ENCODE measurements around the gene SCGN.

Gene SCGN

DNA sequence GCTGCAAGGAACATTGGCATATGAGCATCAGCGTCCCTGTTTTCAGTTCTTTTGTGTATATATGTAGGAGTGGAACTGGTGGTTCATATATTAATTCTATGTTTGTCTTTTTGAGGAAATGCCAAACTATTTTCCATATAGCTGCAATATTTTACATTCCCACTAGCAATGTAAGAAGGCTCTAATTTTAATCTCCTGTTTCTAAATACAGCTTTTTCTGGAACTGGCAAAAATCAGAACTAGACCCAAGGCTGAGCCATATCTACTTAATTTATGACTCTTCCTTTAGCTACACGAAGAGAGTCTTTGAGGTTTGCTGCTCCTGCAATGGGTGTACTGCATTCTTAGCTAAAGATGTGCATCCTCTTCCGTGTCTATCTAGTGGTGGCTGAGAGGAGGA lies 52.0 kb downstream of the SCGN start:
- H3K27me3 ChIP-seq (ENCODE audit: low read depth), result peaks cover 5% of the 10 kb centered on the region; the same call in 1 of the 2 replicates
- no peaks in the 10 kb centered on the region for H3K9me3 ChIP-seq
- no peaks in the 10 kb centered on the region for H3K36me3 ChIP-seq (replicated peaks)
- in situ Hi-C loops (cut with MboI; ENCODE audit: low sequenced_read_pairs), result no loop called here
- no peak for DNase-seq (ENCODE audit: low spot score in 2 of 2)
- no peak overlapping the region for H3K4me3 ChIP-seq
- H3K4me1 ChIP-seq, result no peaks in the 10 kb centered on the region

DNA sequence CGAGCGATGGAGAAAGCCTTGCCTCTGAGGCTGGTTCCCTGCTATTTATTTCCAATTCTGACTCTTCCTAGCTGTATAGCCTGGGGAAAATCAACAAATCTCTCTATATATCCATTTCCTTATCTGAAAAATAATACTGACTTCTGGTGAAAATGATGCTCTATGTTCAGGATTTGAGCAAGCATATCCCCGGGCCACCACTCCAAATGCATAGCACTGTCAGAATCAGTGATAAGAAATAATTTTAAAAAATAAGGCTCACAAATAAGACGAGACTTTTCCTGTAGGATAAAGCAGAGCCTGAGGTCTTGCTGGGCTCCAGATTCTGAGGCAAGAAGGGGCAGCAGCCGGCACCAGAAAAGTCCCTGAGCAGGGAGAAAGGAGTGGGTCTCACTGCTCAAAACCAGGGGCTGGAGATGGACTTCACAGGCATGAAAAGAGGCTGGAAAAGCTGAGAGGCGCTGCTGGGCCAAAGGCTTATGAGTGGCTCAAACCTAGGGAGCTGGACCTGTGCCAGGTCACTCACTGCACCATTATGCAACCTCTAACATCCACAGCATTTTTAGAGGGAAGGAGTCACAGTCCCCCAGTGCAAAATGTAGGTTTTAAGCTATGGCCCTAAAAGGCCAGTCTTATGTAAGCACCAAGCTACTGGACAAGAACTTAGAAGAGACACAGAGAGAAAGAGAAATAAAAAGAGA lies 54.4 kb downstream of the SCGN start:
- in situ Hi-C loops (cut with MboI; ENCODE audit: low sequenced_read_pairs), result no loop called here
- Histone ChIP-seq H3K4me3 (no peak overlapping the region), H3K36me3 (replicated peaks) (no peaks in the 10 kb centered on the region), H3K27me3 (ENCODE audit: low read depth) (peaks cover 5% of the 10 kb centered on the region; the same call in 1 of the 2 replicates), H3K9me3 (no peaks in the 10 kb centered on the region), H3K4me1 (no peaks in the 10 kb centered on the region)
- peak in 1 of 2 experiments; percentile 16 for DNase-seq (ENCODE audit: low spot score in 2 of 2)

DNA sequence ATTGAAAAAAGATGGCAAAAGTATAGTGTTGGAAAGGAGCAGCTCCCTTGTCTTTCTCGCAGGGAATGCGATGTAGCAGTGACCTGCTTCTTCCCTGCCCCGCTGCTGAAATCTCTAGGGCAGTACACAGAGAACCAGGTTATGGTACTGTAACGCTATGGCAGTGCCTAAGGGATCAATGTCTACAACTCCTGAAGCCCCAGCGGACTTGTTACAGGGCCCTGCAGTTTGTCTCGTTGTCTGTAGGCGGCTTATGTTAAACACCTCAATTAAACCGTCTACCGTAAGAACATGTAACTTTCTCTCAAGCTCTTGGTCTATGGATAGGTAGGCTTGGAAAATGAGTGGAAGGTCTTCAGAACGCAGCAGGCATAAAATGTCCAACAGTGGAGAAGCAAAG lies 57.7 kb downstream of the SCGN start:
- no peak overlapping the region for H3K4me3 ChIP-seq
- H3K36me3 ChIP-seq (replicated peaks), result no peaks in the 10 kb centered on the region
- H3K9me3 ChIP-seq, result no peaks in the 10 kb centered on the region
- peaks cover 5% of the 10 kb centered on the region; the same call in 1 of the 2 replicates for H3K27me3 ChIP-seq (ENCODE audit: low read depth)
- no peak for DNase-seq (ENCODE audit: low spot score in 2 of 2)
- in situ Hi-C loops (cut with MboI; ENCODE audit: low sequenced_read_pairs), result no loop called here
- peaks cover 10% of the 10 kb centered on the region for H3K4me1 ChIP-seq

DNA sequence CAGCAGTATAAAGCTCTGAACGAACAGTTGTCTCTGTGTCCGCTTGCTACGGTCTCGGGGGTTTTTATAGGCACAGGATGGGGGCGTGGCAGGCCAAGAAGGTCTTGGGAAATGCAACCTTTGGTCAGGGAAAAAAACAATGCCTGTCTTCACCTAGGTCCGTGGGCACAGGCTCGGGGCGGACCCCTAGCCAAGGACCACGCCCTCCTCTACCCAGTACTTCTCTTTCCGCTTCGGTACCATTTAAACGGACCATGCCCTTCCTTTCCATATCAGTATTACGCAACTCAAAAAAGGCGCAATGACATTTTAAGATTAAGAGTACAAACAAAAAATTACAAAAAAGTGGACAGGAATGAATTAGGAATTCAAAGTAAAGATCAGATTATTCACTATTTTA lies 58.3 kb downstream of the SCGN start:
- H3K4me3 ChIP-seq, result no peak overlapping the region
- in situ Hi-C loops (cut with MboI; ENCODE audit: low sequenced_read_pairs), result no loop called here
- H3K27me3 ChIP-seq (ENCODE audit: low read depth), result peaks cover 3% of the 10 kb centered on the region; the same call in 1 of the 2 replicates
- no peak for DNase-seq (ENCODE audit: low spot score in 2 of 2)
- no peaks in the 10 kb centered on the region for H3K36me3 ChIP-seq (replicated peaks)
- H3K9me3 ChIP-seq, result no peaks in the 10 kb centered on the region
- peaks cover 10% of the 10 kb centered on the region for H3K4me1 ChIP-seq

DNA sequence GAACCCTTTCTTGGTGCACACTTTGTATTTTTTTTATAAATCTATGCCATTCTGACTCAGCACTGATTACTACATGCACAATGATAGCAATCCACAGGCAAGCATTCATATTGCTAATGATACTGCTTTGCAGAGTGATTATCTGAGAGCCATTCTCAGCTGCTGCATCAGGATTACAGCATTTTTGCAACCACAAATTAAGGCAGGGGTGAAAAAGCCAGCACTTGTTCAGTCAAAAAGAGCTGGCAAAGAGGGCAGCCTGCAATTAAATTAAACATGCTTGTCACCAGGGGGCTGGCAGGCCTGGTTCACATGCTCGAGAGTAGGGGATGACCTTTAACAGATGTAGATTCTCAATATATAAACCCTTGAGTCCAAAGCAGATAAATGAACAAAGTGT lies 61.8 kb downstream of the SCGN start:
- Histone ChIP-seq H3K4me3 (no peak overlapping the region), H3K36me3 (replicated peaks) (no peaks in the 10 kb centered on the region), H3K9me3 (no peaks in the 10 kb centered on the region), H3K4me1 (peaks cover 10% of the 10 kb centered on the region), H3K27me3 (ENCODE audit: low read depth) (no peaks in the 10 kb centered on the region)
- peak in 1 of 2 experiments; percentile 39 for DNase-seq (ENCODE audit: low spot score in 2 of 2)
- in situ Hi-C loops (cut with MboI; ENCODE audit: low sequenced_read_pairs), result no loop called here

DNA sequence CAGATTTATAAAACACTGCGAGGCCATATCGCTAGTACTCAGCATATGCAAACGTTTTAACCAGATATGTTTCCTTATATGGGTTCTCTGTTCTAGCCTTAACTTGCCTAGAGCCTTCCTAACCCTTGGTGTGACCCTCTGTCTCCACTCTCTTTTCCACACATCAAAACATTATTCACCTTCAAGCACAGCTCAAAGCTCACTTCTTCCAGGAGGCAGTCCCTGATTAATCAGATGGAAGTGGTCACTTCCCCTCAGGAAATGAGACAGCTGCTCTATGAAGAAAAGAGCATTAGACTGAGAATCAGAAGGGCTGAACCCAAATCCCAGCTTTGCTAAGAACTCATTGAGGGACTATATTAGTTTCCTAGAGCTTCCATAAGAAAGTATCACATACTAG lies 62.8 kb downstream of the SCGN start:
- no peak for DNase-seq (ENCODE audit: low spot score in 2 of 2)
- Histone ChIP-seq H3K27me3 (ENCODE audit: low read depth) (no peaks in the 10 kb centered on the region), H3K9me3 (no peaks in the 10 kb centered on the region), H3K36me3 (replicated peaks) (no peaks in the 10 kb centered on the region), H3K4me1 (peaks cover 10% of the 10 kb centered on the region), H3K4me3 (no peak overlapping the region)
- in situ Hi-C loops (cut with MboI; ENCODE audit: low sequenced_read_pairs), result no loop called here

DNA sequence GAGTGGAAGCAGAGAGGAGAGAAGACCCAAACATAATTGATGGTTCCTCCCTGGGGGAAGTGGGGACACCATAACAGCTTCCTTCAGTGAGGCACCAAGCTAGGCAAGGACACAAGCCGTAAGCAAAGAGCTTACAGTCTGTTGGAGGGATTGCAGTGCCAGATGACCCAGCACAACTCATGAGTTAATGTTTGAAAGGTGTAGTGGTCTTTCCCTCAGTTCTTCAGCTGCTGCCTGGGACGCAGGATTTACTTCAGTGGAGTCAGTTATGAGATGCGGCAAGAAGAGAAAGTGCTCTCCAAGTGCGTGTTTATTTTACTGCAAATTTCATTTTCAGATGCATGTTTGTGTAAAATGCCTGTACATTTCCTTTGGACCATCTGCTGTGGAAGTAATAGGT lies 63.8 kb downstream of the SCGN start:
- H3K36me3 ChIP-seq (replicated peaks), result no peaks in the 10 kb centered on the region
- no peak overlapping the region for H3K4me3 ChIP-seq
- H3K9me3 ChIP-seq, result no peaks in the 10 kb centered on the region
- peaks cover 10% of the 10 kb centered on the region for H3K4me1 ChIP-seq
- no peaks in the 10 kb centered on the region for H3K27me3 ChIP-seq (ENCODE audit: low read depth)
- in situ Hi-C loops (cut with MboI; ENCODE audit: low sequenced_read_pairs), result no loop called here
- no peak for DNase-seq (ENCODE audit: low spot score in 2 of 2)

DNA sequence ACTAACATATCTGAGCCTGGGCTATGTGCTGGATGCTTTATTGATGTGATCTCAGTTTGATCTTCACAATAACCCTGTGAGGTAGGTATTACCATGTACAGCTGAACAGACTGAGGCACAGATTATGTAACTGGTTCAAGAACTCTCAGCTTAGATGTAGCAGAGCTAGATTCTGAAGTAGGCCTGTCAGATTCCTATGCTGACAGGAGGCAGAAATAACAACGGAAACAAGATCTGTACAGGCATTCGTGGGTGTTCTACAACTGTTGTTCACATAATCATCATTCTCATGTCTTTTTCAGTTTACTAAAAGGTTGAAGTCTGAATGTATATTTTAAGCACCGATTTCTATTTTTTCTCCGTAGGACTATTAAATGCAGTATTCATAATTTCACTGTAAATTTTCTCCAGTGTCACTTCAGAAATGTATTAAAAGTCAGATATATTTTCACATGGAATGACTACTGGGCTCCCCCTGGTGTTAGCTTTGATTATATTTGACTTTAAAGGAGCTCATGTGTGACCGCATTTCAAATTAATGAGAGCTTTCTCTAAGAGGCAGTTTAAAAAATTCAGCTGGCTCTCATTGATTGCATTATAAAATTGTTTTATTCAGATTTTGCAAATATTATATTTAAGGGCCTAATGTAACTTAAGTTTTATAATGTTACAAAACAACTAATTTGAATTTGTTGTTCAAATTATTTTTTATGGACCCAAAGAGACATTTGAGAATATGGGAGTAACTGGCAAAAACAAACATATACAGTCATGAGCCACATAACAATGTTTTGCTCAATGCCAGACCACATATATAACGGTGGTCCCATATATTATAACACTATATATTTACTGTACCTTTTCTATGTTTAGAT lies 66.1 kb downstream of the SCGN start:
- peaks cover 2% of the 10 kb centered on the region; the same call in 1 of the 2 replicates for H3K27me3 ChIP-seq (ENCODE audit: low read depth)
- no peak overlapping the region for H3K4me3 ChIP-seq
- no peaks in the 10 kb centered on the region for H3K36me3 ChIP-seq (replicated peaks)
- no peaks in the 10 kb centered on the region for H3K9me3 ChIP-seq
- in situ Hi-C loops (cut with MboI; ENCODE audit: low sequenced_read_pairs), result no loop called here
- peaks cover 10% of the 10 kb centered on the region for H3K4me1 ChIP-seq
- DNase-seq (ENCODE audit: low spot score in 2 of 2), result peak; percentile 23 to 34

DNA sequence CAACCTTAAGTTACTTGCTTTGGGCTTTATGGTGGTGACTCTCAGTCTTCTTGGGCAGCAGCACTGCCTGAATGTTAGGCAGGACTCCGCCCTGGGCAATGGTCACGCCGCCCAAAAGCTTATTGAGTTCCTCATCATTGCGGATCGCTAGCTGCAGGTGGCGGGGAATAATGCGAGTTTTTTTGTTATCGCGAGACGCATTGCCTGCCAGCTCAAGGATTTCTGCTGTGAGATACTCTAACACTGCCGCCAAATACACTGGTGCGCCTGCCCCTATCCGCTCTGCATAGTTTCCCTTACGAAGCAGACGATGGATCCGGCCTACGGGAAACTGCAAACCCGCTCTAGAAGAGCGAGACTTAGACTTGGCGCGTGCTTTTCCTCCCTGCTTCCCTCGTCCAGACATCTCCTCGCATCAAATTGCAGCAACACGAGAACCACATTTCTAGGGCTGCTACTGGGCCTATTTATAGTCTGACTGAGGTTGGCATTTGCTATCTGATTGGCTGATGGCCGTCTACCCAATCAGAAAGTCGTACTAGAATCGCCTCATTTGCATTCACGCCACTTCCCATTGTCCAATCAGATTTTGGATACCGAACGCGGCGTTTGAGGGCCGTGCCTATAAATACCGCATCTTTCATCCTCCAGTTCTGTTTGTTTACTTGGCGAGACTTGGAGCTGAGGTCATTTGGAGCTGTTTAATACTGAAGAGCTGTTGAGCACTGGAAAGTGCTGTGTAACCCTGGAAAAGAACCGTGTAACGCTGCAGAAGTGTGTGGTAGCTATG lies 74.3 kb downstream of the SCGN start:
- in situ Hi-C loops (cut with MboI; ENCODE audit: low sequenced_read_pairs), result no loop called here
- Histone ChIP-seq H3K4me3 (no peak overlapping the region), H3K36me3 (replicated peaks) (no peaks in the 10 kb centered on the region), H3K27me3 (ENCODE audit: low read depth) (peaks cover 2% of the 10 kb centered on the region; the same call in 1 of the 2 replicates), H3K4me1 (no peaks in the 10 kb centered on the region), H3K9me3 (no peaks in the 10 kb centered on the region)
- DNase-seq (ENCODE audit: low spot score in 2 of 2), result no peak

DNA sequence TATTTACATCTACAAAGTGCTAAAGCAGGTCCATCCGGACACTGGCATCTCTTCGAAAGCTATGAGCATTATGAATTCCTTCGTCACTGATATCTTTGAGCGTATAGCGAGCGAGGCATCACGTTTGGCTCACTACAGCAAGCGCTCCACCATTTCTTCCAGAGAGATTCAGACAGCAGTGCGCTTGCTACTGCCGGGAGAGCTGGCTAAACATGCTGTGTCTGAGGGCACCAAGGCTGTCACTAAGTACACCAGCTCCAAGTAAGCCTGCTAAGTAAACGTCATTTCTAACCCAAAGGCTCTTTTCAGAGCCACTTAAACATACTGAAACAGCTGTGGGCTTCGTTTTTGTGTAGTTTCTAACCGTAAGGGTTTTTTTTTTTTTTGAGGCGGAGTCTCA lies 75.0 kb downstream of the SCGN start:
- H3K36me3 ChIP-seq (replicated peaks), result no peaks in the 10 kb centered on the region
- no peak for DNase-seq (ENCODE audit: low spot score in 2 of 2)
- no peaks in the 10 kb centered on the region for H3K4me1 ChIP-seq
- in situ Hi-C loops (cut with MboI; ENCODE audit: low sequenced_read_pairs), result no loop called here
- peaks cover 2% of the 10 kb centered on the region; the same call in 1 of the 2 replicates for H3K27me3 ChIP-seq (ENCODE audit: low read depth)
- no peaks in the 10 kb centered on the region for H3K9me3 ChIP-seq
- no peak overlapping the region for H3K4me3 ChIP-seq

DNA sequence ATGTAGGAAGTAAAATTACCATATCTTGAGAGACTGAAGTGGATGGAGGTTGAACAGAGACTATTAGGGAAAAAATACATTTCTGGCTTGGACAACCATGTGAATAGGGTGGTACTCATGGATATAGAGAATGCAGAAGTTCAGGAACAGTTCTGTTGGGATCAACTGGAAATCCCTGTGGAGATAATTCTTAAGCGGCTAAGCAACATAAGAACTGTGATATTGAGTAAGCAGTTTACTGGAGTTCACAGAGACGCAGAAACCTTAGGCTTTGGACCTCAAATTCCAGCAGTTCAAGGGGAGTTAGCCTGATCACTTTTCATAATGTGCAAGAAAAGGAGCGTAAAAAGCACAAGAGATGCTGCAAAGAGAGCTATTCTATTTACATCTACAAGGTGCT lies 78.9 kb downstream of the SCGN start:
- Histone ChIP-seq H3K27me3 (ENCODE audit: low read depth) (no peaks in the 10 kb centered on the region), H3K36me3 (replicated peaks) (no peaks in the 10 kb centered on the region), H3K4me3 (no peak overlapping the region), H3K4me1 (no peaks in the 10 kb centered on the region), H3K9me3 (no peaks in the 10 kb centered on the region)
- DNase-seq (ENCODE audit: low spot score in 2 of 2), result no peak
- in situ Hi-C loops (cut with MboI; ENCODE audit: low sequenced_read_pairs), result no loop called here

DNA sequence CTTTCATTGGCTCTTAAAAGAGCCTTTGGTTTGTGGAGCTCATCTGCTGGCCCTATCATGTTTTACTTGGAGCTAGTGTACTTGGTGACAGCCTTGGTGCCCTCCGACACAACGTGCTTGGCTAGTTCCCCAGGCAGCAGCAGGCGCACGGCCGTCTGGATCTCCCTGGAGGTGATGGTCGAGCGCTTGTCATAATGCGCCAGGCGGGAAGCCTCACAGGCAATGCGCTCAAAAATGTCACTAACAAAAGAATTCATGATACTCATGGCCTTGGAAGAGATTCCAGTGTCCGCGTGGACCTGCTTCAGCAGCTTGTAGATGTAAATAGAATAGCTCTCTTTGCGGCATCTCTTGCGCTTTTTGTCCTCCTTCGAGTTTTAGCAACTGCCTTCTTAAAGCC lies 79.7 kb downstream of the SCGN start:
- no peaks in the 10 kb centered on the region for H3K36me3 ChIP-seq (replicated peaks)
- no peaks in the 10 kb centered on the region for H3K27me3 ChIP-seq (ENCODE audit: low read depth)
- no peaks in the 10 kb centered on the region for H3K9me3 ChIP-seq
- in situ Hi-C loops (cut with MboI; ENCODE audit: low sequenced_read_pairs), result no loop called here
- DNase-seq (ENCODE audit: low spot score in 2 of 2), result no peak
- no peak overlapping the region for H3K4me3 ChIP-seq
- no peaks in the 10 kb centered on the region for H3K4me1 ChIP-seq

DNA sequence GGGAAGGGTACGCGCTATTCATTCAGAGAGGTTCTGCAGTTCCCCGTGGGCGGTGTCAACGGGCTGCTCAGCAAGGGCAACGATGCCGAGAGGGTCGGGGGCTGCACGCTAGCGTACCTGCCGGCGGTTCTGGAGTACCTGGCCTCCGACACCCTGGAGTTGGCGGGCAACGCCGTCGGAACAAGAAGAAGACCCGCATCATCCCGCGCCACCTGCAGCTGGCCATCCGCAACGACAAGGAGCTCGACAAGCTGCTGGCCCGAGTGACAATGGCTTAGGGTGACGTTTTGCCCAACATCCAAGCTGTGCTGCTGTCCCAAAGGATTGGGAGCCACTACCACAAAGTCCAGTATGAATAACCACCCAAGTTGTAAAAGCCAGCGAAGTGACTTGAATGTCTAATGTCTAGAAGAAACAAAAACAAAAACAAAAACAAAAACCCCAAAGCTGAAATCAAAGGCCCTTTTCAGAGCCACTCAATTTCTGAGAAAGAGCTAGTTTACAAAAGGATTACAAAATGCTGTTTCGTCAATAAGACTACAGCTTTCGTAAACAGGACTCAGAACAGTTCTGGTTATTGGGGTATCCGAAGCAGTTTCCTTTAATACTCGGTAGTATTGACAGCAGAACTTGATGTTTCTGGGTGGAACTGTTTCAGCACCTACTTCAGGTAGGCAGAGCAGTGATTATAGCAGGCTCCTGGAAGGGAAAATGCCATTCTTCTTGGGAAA lies 80.6 kb downstream of the SCGN start:
- no peaks in the 10 kb centered on the region for H3K36me3 ChIP-seq (replicated peaks)
- no peaks in the 10 kb centered on the region for H3K27me3 ChIP-seq (ENCODE audit: low read depth)
- in situ Hi-C loops (cut with MboI; ENCODE audit: low sequenced_read_pairs), result no loop called here
- DNase-seq (ENCODE audit: low spot score in 2 of 2), result no peak
- no peaks in the 10 kb centered on the region for H3K4me1 ChIP-seq
- H3K9me3 ChIP-seq, result no peaks in the 10 kb centered on the region
- H3K4me3 ChIP-seq, result no peak overlapping the region

Data from HAP-1 (cell line).